PC-9 (cell line): ENCODE measurements around the gene GOLGA8Q.
"Not testable (repeated sequence)": the region's sequence is repeated elsewhere in the genome, so short reads cannot be mapped to it uniquely, and the experiment has no call there.

Experiments
- EZH2 ChIP-seq: fragments of 200-600 bp; sonication (generic); IDR thresholded peaks from 2 replicates; pipeline ENCODE4 v1.8.0; 2017; ENCODE audit warnings: antibody characterized with exemption, low read depth
- TF ChIP-seq, protein P1 (sequence below): fragments of 200-600 bp; sonication (generic); conservative IDR thresholded peaks from 2 replicates; pipeline ENCODE4 v1.6.1; 2017; ENCODE audit warnings: mixed run types, antibody characterized with exemption, mild to moderate bottlenecking, moderate library complexity

DNA sequence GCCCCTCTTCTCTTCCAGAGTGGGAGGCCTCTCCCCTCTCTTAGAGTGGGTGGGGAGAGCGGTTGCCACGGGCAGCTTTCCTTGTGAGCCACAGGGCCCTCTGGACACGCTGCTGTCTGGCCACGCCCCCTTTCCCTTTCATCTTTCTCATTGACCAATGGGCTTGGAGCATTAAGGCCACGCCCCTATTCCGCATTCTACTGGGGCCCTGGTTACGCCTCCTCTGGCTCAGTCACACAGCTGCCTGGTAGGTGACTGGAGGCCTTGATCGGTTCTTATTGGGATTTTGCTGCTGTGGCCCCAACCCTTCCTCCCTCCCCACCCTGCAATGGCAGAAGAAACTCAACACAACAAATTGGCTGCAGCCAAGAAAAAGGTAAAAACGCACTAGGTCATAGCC is at the start of gene GOLGA8Q:
- TF ChIP-seq, protein P1, sequence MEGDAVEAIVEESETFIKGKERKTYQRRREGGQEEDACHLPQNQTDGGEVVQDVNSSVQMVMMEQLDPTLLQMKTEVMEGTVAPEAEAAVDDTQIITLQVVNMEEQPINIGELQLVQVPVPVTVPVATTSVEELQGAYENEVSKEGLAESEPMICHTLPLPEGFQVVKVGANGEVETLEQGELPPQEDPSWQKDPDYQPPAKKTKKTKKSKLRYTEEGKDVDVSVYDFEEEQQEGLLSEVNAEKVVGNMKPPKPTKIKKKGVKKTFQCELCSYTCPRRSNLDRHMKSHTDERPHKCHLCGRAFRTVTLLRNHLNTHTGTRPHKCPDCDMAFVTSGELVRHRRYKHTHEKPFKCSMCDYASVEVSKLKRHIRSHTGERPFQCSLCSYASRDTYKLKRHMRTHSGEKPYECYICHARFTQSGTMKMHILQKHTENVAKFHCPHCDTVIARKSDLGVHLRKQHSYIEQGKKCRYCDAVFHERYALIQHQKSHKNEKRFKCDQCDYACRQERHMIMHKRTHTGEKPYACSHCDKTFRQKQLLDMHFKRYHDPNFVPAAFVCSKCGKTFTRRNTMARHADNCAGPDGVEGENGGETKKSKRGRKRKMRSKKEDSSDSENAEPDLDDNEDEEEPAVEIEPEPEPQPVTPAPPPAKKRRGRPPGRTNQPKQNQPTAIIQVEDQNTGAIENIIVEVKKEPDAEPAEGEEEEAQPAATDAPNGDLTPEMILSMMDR = not testable (repeated sequence)
- not testable (repeated sequence) for TF ChIP-seq EZH2
